PC-9 (cell line): Measurements from ENCODE around the gene SIGLEC12. TPM values are rescaled to one million over a fixed set of nuclear protein-coding genes. Genes with fewer than 3 reads are reported as not detected.

Experiments
- BruUV-seq: library from RNA; stranded (reverse); fragments of 400-500 nt; replicated peaks from 2 replicates; lab custom pipeline; 2021; lab: Mats Ljungman, UMichigan
- CTCF ChIA-PET: fragments of 300-600 bp; sonication (Branson Sonifier 250); formaldehyde crosslinking; loops from one replicate; lab custom pipeline; 2022; ENCODE audit warnings: antibody characterized with exemption; lab: Charles Lee
- POLR2A ChIA-PET: fragments of 300-600 bp; sonication (Branson Sonifier 250); formaldehyde crosslinking; loops from one replicate; lab custom pipeline; 2022; ENCODE audit warnings: antibody characterized with exemption; ENCODE audit not compliant: unreplicated experiment; lab: Charles Lee
- DNase-seq, 2 experiments: peaks; one replicate each; pipeline versions ENCODE4 v3.0.0 to v3.0.0-alpha.2; 2015 to 2022; ENCODE audit warnings: mixed read lengths in 1 of 2
- H2AFZ ChIP-seq: fragments of 200-600 bp; sonication (generic); 2 replicates; pipeline ENCODE4 v1.8.1; 2017; ENCODE audit warnings: antibody characterized with exemption
- H3F3A ChIP-seq: fragments of 200-600 bp; sonication (generic); 2 replicates; pipeline ENCODE4 v1.8.1; 2017; ENCODE audit warnings: antibody characterized with exemption, mild to moderate bottlenecking, low read depth; ENCODE audit not compliant: insufficient read depth
- H3K27ac ChIP-seq: fragments of 200-600 bp; sonication (generic); 2 replicates; pipeline ENCODE4 v1.6.1; 2016; ENCODE audit warnings: mixed run types
- H3K27me3 ChIP-seq: fragments of 200-600 bp; sonication (generic); 2 replicates; pipeline ENCODE4 v1.6.1; 2016; ENCODE audit warnings: low read depth, mixed run types; ENCODE audit not compliant: insufficient read depth
- H3K36me3 ChIP-seq: fragments of 200-600 bp; sonication (generic); 2 replicates; pipeline ENCODE4 v1.6.1; 2016; ENCODE audit warnings: low read depth, mixed run types
- H3K4me1 ChIP-seq: fragments of 200-600 bp; sonication (generic); replicated peaks from 2 replicates; pipeline ENCODE4 v1.6.1; 2016; ENCODE audit warnings: mixed run types; ENCODE audit not compliant: insufficient read depth
- H3K4me2 ChIP-seq: fragments of 200-600 bp; sonication (generic); 2 replicates; pipeline ENCODE4 v1.6.1; 2017; ENCODE audit warnings: mixed run types
- H3K4me3 ChIP-seq: fragments of 200-600 bp; sonication (generic); 2 replicates; pipeline ENCODE4 v1.6.1; 2016; ENCODE audit warnings: mixed run types
- H3K79me2 ChIP-seq: fragments of 200-600 bp; sonication (generic); 2 replicates; pipeline ENCODE4 v1.6.1; 2017; ENCODE audit warnings: low read depth, mixed run types
- H3K9me2 ChIP-seq: fragments of 200-600 bp; sonication (generic); 2 replicates; pipeline ENCODE4 v1.8.1; 2017; ENCODE audit warnings: mild to moderate bottlenecking; ENCODE audit not compliant: insufficient read depth
- H3K9me3 ChIP-seq: fragments of 200-600 bp; sonication (generic); 2 replicates; pipeline ENCODE4 v1.8.1; 2016; ENCODE audit warnings: low read depth; ENCODE audit not compliant: insufficient read depth
- H4K20me1 ChIP-seq: fragments of 200-600 bp; sonication (generic); 2 replicates; pipeline ENCODE4 v1.8.1; 2017; ENCODE audit not compliant: insufficient read depth
- EZH2 ChIP-seq: fragments of 200-600 bp; sonication (generic); IDR thresholded peaks from 2 replicates; pipeline ENCODE4 v1.8.0; 2017; ENCODE audit warnings: antibody characterized with exemption, low read depth
- intact Hi-C: fragments of 100-400 bp; cut with micrococcal nuclease; formaldehyde crosslinking; loops from one replicate; pipeline ENCODE4 v1.10.0; 2022; ENCODE audit not compliant: unreplicated experiment
- total RNA-seq: library from RNA; stranded (reverse); gene quantifications from 2 replicates; pipeline ENCODE4 v1.2.3, GENCODE V29; 2021
- TF ChIP-seq, protein P1 (sequence below): fragments of 200-600 bp; sonication (generic); conservative IDR thresholded peaks from 2 replicates; pipeline ENCODE4 v1.6.1; 2017; ENCODE audit warnings: mixed run types, antibody characterized with exemption, mild to moderate bottlenecking, moderate library complexity

SIGLEC12 gene
- total RNA-seq, 1 experiment from 2014 or later: not detected

DNA sequence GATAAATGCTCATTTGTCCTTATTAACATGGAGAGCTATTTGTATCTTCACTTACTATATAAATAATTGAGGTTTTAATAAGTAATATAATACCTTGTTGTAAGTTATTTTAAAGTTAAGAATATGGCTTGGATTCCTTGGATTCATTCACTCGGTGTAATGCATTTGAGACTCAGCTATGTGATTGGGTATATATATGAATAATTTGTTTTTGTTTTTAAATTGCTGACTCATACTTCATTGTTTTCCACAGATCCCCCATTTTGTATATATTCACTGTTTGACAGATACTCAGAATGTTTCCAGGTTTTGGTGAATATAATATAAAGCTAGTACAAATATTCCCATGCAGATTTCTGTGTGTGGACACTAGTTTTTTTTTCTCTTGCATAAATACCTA is 30.1 kb downstream of the SIGLEC12 start:
- H3K36me3 ChIP-seq: no peaks in the 10 kb centered on the region
- H3K27ac ChIP-seq: no peak overlapping the region
- no peak overlapping the region for H2AFZ ChIP-seq
- H3F3A ChIP-seq: no peaks in the 10 kb centered on the region
- intact Hi-C loops: no loop called here
- ChIA-PET POLR2A (no interaction called here), CTCF (interaction anchor here (1.2 to 2.7 kb wide), 2 partner anchors 186 to 307 kb away, joined by 3 to 12 read pairs; no protein-coding TSS in a partner anchor)
- H3K4me2 ChIP-seq: no peak overlapping the region
- no peak for TF ChIP-seq EZH2
- TF ChIP-seq, protein P1, sequence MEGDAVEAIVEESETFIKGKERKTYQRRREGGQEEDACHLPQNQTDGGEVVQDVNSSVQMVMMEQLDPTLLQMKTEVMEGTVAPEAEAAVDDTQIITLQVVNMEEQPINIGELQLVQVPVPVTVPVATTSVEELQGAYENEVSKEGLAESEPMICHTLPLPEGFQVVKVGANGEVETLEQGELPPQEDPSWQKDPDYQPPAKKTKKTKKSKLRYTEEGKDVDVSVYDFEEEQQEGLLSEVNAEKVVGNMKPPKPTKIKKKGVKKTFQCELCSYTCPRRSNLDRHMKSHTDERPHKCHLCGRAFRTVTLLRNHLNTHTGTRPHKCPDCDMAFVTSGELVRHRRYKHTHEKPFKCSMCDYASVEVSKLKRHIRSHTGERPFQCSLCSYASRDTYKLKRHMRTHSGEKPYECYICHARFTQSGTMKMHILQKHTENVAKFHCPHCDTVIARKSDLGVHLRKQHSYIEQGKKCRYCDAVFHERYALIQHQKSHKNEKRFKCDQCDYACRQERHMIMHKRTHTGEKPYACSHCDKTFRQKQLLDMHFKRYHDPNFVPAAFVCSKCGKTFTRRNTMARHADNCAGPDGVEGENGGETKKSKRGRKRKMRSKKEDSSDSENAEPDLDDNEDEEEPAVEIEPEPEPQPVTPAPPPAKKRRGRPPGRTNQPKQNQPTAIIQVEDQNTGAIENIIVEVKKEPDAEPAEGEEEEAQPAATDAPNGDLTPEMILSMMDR: no peak
- peaks cover 24% of the 10 kb centered on the region for H3K27me3 ChIP-seq
- DNase-seq: no peak
- BruUV-seq: no TSS peak
- no peaks in the 10 kb centered on the region for H3K9me2 ChIP-seq
- no peaks in the 10 kb centered on the region for H3K79me2 ChIP-seq
- no peaks in the 10 kb centered on the region for H4K20me1 ChIP-seq
- no peaks in the 10 kb centered on the region for H3K9me3 ChIP-seq
- H3K4me3 ChIP-seq: no peak overlapping the region
- H3K4me1 ChIP-seq: no peaks in the 10 kb centered on the region

DNA sequence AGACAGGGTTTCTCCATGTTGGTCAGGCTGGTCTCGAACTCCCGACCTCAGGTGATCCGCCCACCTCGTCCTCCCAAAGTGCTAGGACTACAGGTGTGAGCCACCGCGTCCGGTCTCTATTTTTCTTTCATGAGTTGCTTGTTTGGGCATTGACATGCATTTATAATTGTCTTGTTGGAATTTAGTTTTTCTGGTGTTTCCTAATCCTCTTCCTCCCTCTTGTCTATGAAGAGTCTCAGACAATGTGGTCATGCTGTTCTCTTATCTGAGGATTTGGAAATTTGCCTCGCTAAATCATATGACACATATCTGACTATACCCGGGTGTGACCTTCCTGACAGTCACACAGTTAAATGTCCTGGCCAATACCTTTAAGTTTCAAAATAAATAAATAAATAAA is 30.6 kb downstream of the SIGLEC12 start:
- no peaks in the 10 kb centered on the region for H3F3A ChIP-seq
- H3K9me3 ChIP-seq: no peaks in the 10 kb centered on the region
- ChIA-PET POLR2A (no interaction called here), CTCF (interaction anchor here (1.2 kb wide), 1 partner anchor 307 kb away, joined by 3 read pairs; no protein-coding TSS in a partner anchor)
- H3K4me2 ChIP-seq: no peak overlapping the region
- H3K9me2 ChIP-seq: no peaks in the 10 kb centered on the region
- no peak overlapping the region for H2AFZ ChIP-seq
- no peaks in the 10 kb centered on the region for H4K20me1 ChIP-seq
- DNase-seq: no peak
- TF ChIP-seq, protein P1: no peak
- TF ChIP-seq EZH2: no peak
- no peaks in the 10 kb centered on the region for H3K36me3 ChIP-seq
- H3K27ac ChIP-seq: no peak overlapping the region
- no TSS peak for BruUV-seq
- no peaks in the 10 kb centered on the region for H3K79me2 ChIP-seq
- no peaks in the 10 kb centered on the region for H3K4me1 ChIP-seq
- H3K27me3 ChIP-seq: peaks cover 24% of the 10 kb centered on the region
- intact Hi-C loops: no loop called here
- no peak overlapping the region for H3K4me3 ChIP-seq

DNA sequence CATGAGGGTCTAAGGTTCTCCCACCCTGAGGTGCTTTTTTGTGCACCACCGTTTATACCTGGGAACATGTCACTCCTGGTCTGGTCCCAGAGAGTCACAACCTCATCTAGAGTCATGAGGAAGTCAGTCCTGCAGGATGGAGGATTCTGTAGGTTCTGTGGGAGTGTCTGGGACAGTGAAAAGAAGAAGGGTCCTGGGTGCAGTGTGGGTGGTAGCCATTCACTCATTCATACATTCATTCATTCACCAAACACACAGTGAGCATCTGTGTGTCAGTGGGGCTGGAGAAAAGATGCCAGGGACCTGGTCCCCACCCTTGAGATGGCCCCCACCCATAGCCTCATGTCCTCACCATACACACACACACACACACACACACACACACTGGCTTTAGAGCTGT is 32.0 kb downstream of the SIGLEC12 start:
- no peaks in the 10 kb centered on the region for H3K9me3 ChIP-seq
- H3K36me3 ChIP-seq: no peaks in the 10 kb centered on the region
- no peak overlapping the region for H2AFZ ChIP-seq
- H3K4me2 ChIP-seq: no peak overlapping the region
- no peaks in the 10 kb centered on the region for H3K79me2 ChIP-seq
- ChIA-PET POLR2A (no interaction called here), CTCF (no interaction called here)
- DNase-seq: no peak
- intact Hi-C loops: no loop called here
- TF ChIP-seq, protein P1: no peak
- H4K20me1 ChIP-seq: no peaks in the 10 kb centered on the region
- no peaks in the 10 kb centered on the region for H3F3A ChIP-seq
- H3K4me3 ChIP-seq: no peak overlapping the region
- BruUV-seq: no TSS peak
- no peaks in the 10 kb centered on the region for H3K4me1 ChIP-seq
- no peaks in the 10 kb centered on the region for H3K9me2 ChIP-seq
- peaks cover 32% of the 10 kb centered on the region for H3K27me3 ChIP-seq
- H3K27ac ChIP-seq: no peak overlapping the region
